Testis (tissue), 3 donors: ENCODE measurements around the gene C11orf24. TPM values are rescaled to one million over a fixed set of nuclear protein-coding genes. Genes with fewer than 3 reads are reported as not detected.

ENCODE experiments used
- DNase-seq: peaks from one replicate; pipeline ENCODE4 v3.0.0-alpha.2; 2019
- H3K27ac ChIP-seq, 2 donors: fragments of 200-600 bp; sonication (generic); one replicate each; pipeline ENCODE4 v1.5.1; 2019
- H3K27me3 ChIP-seq: fragments of 200-600 bp; sonication (generic); one replicate; pipeline ENCODE4 v1.5.1; 2019
- H3K36me3 ChIP-seq: fragments of 200-600 bp; sonication (generic); one replicate; pipeline ENCODE4 v1.5.1; 2017; ENCODE audit warnings: low read depth; ENCODE audit errors: missing control alignments
- H3K4me1 ChIP-seq: fragments of 200-600 bp; sonication (generic); one replicate; pipeline ENCODE4 v1.5.1; 2019
- H3K4me3 ChIP-seq, 2 donors: fragments of 200-600 bp; sonication (generic); one replicate each; pipeline ENCODE4 v1.5.1; 2017 to 2019
- H3K9me3 ChIP-seq: fragments of 200-600 bp; sonication (generic); one replicate; pipeline ENCODE4 v1.5.1; 2017
- POLR2A ChIP-seq: fragments of 450-650 bp; IDR thresholded peaks from one replicate; pipeline ENCODE4 v1.6.1; 2017; ENCODE audit warnings: antibody characterized with exemption, mild to moderate bottlenecking, moderate library complexity
- WGBS, 2 donors: methylation state at CpG; one replicate each; pipeline ENCODE4 v1.1.5; 2018; 5-methylcytosine and 5-hydroxymethylcytosine counted together
- intact Hi-C: fragments of 100-400 bp; cut with DNase I; formaldehyde crosslinking; loops from one replicate; pipeline ENCODE4 v1.15.1; 2023; ENCODE audit warnings: low total_unique reads
- polyA plus RNA-seq: library from polyadenylated mRNA; stranded (reverse); fragments of 350-450 nt; fragmentation: Illumina TruSeq; extraction: RNeasy Lipid Tissue Mini Kit (QIAGEN cat#74804); gene quantifications from one replicate; pipeline ENCODE4 v1.2.3, GENCODE V29; 2014; ENCODE audit warnings: low read depth, low replicate concordance; ENCODE audit not compliant: insufficient read depth
- total RNA-seq, 2 donors: library from RNA; depleted of rRNA; stranded (reverse); fragments of >200 nt; gene quantifications; one replicate each; pipeline ENCODE4 v1.2.3, GENCODE V29; 2016
- TF ChIP-seq, protein P1 (sequence below), 3 experiments: fragments of 450-650 bp in 2 of 3; fragments of 200-600 bp in 1 of 3; sonication (generic) in 1 of 3; IDR thresholded peaks; one replicate each; pipeline ENCODE4 v1.5.1; 2016 to 2019; ENCODE audit warnings: antibody characterized with exemption in 3 of 3, mild to moderate bottlenecking in 2 of 3, moderate library complexity in 1 of 3

Gene C11orf24
- total and polyA plus RNA-seq, 3 donors from 2014 or later: 29.6 to 87.7 (median 65.7) TPM

DNA sequence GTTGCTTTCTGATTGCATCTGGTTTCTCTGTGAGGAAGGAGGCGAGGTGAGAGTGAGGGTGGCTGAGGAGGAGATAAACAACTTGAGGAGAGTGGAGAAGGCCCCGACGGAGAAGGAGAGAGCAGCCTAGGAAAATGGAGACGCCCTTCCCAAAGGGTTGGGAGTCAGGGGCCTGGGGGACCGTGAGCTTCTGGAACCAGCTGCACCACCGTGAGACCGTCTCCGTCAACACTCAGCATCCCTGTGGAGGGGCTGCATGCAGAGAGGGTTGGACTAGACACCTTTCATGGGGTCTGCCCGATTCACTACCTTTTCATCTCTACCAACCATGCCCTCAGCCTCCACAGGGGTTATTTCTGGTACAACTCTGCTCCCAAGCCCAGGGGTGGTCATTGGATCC lies 45.4 kb downstream of the C11orf24 start:
- no peak for TF ChIP-seq POLR2A
- TF ChIP-seq, protein P1, sequence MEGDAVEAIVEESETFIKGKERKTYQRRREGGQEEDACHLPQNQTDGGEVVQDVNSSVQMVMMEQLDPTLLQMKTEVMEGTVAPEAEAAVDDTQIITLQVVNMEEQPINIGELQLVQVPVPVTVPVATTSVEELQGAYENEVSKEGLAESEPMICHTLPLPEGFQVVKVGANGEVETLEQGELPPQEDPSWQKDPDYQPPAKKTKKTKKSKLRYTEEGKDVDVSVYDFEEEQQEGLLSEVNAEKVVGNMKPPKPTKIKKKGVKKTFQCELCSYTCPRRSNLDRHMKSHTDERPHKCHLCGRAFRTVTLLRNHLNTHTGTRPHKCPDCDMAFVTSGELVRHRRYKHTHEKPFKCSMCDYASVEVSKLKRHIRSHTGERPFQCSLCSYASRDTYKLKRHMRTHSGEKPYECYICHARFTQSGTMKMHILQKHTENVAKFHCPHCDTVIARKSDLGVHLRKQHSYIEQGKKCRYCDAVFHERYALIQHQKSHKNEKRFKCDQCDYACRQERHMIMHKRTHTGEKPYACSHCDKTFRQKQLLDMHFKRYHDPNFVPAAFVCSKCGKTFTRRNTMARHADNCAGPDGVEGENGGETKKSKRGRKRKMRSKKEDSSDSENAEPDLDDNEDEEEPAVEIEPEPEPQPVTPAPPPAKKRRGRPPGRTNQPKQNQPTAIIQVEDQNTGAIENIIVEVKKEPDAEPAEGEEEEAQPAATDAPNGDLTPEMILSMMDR (IDR thresholded peaks at IDR 0.05): no peak
- no peaks in the 10 kb centered on the region for H3K36me3 ChIP-seq
- no peak for DNase-seq
- no peak overlapping the region for H3K27ac ChIP-seq
- no peaks in the 10 kb centered on the region for H3K4me1 ChIP-seq
- intact Hi-C loops: no loop called here
- H3K27me3 ChIP-seq: no peaks in the 10 kb centered on the region
- WGBS, 2 donors: 90 to 93% methylated on average over 9 of the region's 9 CpGs
- no peaks in the 10 kb centered on the region for H3K9me3 ChIP-seq
- H3K4me3 ChIP-seq: no peak overlapping the region

DNA sequence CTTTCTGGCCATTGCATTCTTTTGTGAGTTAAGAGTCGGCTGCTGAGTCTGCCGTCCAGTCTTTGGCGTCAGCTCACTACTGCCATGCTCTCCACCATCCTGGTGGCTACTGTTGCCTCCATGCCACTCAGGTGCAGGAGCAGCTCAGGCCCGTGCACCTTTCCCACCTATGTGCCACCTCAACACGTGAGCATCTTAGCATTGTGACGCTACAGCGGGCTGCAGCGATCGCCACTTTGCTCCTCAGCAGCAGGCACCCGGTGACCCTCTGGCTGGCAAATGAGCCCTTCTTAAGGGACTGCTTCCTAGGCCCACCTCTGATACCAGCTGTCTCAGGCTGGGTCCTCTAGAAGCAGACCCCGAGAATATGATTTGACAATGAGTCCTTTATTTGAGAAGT lies 47.2 kb downstream of the C11orf24 start:
- Histone ChIP-seq H3K4me1 (no peaks in the 10 kb centered on the region), H3K27ac (no peak overlapping the region), H3K9me3 (no peaks in the 10 kb centered on the region), H3K4me3 (no peak overlapping the region), H3K27me3 (no peaks in the 10 kb centered on the region), H3K36me3 (no peaks in the 10 kb centered on the region)
- intact Hi-C loops: no loop called here
- 91 to 93% methylated on average over 11 of the region's 11 CpGs for WGBS, 2 donors
- TF ChIP-seq, protein P1 (IDR thresholded peaks at IDR 0.05): no peak
- no peak for TF ChIP-seq POLR2A
- DNase-seq: no peak

DNA sequence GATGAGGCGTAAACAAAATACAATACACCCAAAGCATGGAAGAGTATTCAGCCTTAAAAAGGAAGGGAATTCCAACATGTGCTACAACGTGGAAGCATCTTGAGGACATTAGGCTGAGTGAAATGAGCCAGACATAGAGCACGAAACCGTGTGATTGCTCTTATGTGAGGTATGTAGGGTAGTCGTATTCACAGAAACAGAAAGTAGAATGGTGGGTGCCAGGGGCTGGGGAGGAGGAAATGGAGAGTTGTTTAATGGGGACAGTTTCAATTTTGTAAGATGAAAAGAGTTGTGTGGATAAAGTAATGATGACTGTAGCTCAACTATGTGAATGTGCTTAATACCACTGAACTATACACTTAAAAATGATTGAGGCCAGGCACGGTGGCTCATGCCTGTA lies 48.5 kb downstream of the C11orf24 start:
- Histone ChIP-seq H3K4me3 (no peak overlapping the region), H3K4me1 (no peaks in the 10 kb centered on the region), H3K27me3 (no peaks in the 10 kb centered on the region), H3K36me3 (no peaks in the 10 kb centered on the region), H3K27ac (no peak overlapping the region), H3K9me3 (no peaks in the 10 kb centered on the region)
- no peak for DNase-seq
- WGBS, 2 donors: 80 to 82% methylated on average over 6 of the region's 6 CpGs
- intact Hi-C loops: no loop called here
- TF ChIP-seq, protein P1 (IDR thresholded peaks at IDR 0.05): no peak
- no peak for TF ChIP-seq POLR2A

DNA sequence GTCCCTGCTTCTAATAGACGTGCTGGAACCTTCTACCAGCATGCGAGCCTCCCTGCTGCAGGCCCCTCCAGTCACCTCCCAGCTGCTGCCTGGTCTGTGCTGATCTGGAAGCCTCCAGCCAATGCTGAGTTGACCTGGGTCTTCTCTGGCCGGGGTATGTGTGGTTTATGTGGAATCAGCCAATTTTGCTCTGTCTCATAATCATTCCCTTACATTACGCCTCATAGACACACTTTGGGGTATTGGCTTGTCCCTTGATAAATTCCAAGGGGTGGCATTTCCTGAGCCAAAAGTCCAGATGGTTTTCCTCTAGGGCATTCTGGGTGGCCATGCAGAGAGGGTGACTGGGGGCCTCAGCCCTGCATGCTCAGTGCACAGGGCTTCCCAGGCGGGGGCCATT lies 50.4 kb downstream of the C11orf24 start:
- TF ChIP-seq POLR2A: no peak
- TF ChIP-seq, protein P1 (IDR thresholded peaks at IDR 0.05): no peak
- Histone ChIP-seq H3K27ac (no peak overlapping the region), H3K27me3 (no peaks in the 10 kb centered on the region), H3K9me3 (no peaks in the 10 kb centered on the region), H3K4me1 (no peaks in the 10 kb centered on the region), H3K4me3 (no peak overlapping the region), H3K36me3 (no peaks in the 10 kb centered on the region)
- 77 to 80% methylated on average over 4 to 5 of the region's 5 CpGs for WGBS, 2 donors
- no peak for DNase-seq
- intact Hi-C loops: no loop called here

DNA sequence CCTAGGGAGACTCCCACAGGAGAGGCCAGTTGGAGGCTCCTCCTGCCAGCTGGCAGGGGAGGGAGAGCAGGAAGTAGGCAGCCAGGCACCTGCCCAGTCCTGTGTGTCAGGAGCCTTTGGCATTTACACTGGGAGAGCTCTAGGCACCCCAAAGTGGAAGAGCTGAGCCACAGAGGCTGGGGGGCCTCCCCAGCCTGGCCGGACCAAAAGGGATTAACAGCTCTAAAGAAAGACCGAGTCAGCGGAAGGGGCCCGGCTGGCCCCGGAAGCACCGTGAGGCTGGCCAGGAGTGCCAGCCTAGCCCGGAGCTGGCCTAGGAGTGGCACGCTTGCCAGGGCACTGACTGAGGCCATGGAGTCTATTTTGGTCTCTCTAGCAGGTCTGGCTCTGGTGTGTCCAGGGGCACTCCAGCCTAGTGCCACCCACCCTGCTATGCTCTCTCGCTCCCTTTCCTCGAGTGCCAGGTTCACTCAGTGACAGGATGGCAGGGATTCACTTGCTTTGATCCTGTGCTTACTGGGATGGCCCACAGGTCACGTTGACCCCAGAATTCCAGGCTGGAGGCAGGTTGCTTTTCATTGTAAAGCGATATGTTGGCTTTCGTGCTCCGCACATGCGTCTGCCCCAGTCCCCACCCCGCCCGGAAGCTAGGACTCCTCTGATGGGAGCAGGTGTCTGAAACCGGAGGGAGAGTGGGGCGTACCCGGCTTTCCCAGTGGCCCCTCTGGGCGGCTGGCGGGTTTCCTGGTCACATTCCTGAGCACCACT lies 55.4 kb downstream of the C11orf24 start:
- Histone ChIP-seq H3K9me3 (no peaks in the 10 kb centered on the region), H3K36me3 (no peaks in the 10 kb centered on the region), H3K4me1 (peaks cover 14% of the 10 kb centered on the region), H3K27me3 (no peaks in the 10 kb centered on the region), H3K4me3 (no peak overlapping the region), H3K27ac (no peak overlapping the region)
- 70 to 84% methylated on average over 13 to 22 of the region's 22 CpGs for WGBS, 2 donors
- intact Hi-C loops: no loop called here
- DNase-seq: no peak
- TF ChIP-seq, protein P1 (IDR thresholded peaks at IDR 0.05): no peak
- no peak for TF ChIP-seq POLR2A
